Measurements from ENCODE around the gene CD2AP.
"Not testable (repeated sequence)": the region's sequence is repeated elsewhere in the genome, so short reads cannot be mapped to it uniquely, and the experiment has no call there.

The CD2AP gene

GRCh38 chr6:47633141-47633540, 155.6 kb downstream of the CD2AP start:
- DNase-seq (ENCODE audit: low read depth) = no peak

DNA sequence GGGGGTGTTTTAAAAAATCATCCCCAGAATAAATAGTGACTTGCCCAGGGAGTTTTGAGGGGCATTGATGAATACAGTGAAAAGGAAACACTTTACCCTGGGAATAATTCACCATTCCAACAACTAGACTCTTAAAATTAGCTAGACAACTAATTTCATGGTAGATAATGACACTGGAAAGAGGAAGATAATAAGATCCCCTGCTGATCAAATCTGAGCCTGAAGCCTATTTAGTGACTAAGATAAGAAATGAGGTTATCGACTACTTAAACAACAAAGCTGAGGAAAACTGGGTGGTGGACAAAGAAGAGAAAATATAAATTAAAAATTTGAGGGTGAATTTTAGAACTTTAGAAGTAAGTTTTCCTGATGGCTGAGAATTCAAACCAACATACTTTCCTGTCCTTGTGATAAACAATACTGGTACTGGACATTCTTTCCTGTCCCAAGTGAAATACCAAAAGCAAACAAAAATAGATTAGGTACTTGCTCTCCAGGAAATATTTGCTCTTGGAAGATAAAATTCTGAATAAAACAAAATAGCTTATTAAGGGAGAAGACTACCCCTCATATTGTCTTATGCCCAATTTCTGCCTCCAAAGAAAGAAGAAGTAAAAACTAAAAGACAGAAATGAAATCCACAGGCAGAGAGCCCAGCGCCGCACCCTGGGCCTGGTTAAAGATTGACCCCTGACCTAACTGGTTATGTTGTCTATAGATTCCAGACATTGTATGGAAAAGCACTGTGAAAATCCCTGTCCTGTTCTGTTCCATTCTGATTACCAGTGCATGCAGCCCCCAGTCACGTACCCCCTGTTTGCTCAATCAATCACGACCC, 156.8 kb downstream of the CD2AP start:
- no peak for DNase-seq (ENCODE audit: low read depth)

GRCh38 chr6:47646689-47647088, 169.1 kb downstream of the CD2AP start:
- DNase-seq (ENCODE audit: low read depth) = no peak

GRCh38 chr6:47647188-47647587, 169.6 kb downstream of the CD2AP start:
- DNase-seq (ENCODE audit: low read depth) = no peak

DNA sequence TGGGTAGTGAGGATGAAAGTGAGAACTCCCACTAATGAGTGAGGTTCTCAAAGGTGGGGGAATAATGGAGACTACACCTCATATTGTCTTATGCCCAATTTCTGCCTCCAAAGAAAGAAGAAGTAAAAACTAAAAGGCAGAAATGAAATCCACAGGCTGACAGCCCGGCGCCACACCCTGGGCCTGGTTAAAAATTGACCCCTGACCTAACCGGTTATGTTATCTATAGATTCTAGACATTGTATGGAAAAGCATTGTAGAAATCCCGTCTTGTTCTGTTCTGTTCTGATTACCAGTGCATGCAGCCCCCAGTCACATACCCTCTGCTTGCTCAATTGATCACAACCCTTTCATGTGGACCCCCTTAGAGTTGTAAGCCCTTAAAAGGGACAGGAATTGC, 170.0 kb downstream of the CD2AP start:
- not testable (repeated sequence) for DNase-seq (ENCODE audit: low read depth)

- DNase-seq (ENCODE audit: low read depth) = no peak
Measured at GRCh38 chr6:47648031-47648430, 170.4 kb downstream of the CD2AP start.

DNA sequence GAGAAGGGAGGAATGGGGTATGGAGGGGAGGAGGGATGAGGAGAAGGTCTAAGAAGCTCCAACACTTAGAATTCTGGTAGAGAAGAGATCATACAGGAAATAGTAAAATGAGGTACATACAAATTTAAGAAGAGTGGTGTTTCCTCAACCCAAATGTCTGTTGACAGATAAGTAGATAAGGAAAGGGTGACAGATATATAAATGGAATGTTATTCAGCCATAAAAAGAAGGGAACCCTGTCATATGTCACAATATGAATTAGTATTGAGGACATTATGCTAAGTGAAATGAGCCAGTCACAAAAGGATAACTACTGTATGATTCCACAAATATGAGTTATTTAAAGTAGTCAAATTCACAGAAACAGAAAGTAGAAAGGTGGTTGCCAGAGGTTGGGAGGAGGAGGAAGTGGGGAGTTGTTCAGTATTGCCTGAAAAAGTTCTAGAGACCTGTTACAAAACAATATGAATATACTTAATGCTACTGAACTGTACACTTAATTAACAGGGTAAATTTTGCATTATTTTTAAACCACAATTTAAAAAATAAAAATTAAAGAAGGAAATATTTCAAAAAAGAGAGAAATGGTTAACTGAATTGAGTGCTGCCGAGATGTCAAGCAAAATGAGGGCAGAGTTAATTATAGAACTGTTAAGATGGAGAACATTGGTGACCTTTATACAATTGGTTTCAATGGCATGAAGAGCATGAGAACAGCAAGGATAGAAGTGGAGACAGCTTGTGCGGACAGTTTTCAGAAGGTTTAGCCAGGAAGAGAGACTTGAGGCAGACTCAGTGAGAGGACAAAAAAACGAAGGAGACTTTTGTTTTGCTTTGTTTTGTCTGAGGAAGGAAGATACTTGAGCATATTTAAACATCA, 173.2 kb downstream of the CD2AP start:
- DNase-seq (ENCODE audit: low read depth) = no peak

DNA sequence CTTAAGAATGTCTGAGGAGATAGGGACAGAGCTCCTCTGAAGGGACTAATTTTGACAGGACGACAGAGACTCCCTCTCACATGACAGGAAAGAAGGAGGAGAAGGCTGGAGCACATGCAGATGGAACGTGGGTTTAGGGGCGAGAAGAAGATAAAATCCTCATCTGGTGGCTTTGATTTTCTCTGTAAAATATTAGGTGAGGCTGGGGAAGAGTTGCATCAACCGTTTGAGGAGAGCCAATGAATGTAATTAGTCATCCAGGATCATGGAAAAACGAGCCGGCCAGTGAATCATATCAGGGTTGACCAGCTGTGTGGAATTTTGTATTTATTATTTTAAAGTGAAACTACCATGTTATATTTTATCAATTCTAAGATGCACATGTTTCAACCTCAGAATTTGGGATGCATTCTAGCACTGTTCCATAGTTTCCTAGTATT, 173.9 kb downstream of the CD2AP start:
- no peak for DNase-seq (ENCODE audit: low read depth)

GRCh38 chr6:47653706-47654105, 176.1 kb downstream of the CD2AP start:
- no peak for DNase-seq (ENCODE audit: low read depth)

GRCh38 chr6:47654255-47654654, 176.7 kb downstream of the CD2AP start:
- no peak for DNase-seq (ENCODE audit: low read depth)

- no peak for DNase-seq (ENCODE audit: low read depth)
Measured at GRCh38 chr6:47655719-47656595, 178.4 kb downstream of the CD2AP start.

DNA sequence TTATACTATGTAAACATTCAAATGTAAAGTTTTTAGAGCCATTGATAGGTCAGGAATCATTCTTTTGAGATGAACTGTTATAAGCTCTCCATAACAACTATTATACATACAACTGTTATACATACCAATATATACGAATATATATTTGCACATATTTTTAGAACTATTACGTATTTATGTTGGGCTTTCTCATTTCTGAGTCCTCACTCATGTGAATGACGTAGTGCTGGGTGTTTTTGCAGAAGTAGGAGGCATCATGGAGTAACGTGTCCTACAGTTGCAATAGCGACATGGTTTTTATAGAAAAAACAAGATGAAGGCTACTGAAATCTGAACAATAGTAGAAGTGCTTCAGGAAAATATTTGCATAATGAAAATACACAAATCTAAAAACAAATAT, 184.4 kb downstream of the CD2AP start:
- DNase-seq (ENCODE audit: low read depth) = no peak

- no peak for DNase-seq (ENCODE audit: low read depth)
Measured at GRCh38 chr6:47663462-47664216, 186.1 kb downstream of the CD2AP start.

GRCh38 chr6:47665112-47665511, 187.5 kb downstream of the CD2AP start:
- no peak for DNase-seq (ENCODE audit: low read depth)

- DNase-seq (ENCODE audit: low read depth) = no peak
Measured at GRCh38 chr6:47669684-47670513, 192.3 kb downstream of the CD2AP start.

DNA sequence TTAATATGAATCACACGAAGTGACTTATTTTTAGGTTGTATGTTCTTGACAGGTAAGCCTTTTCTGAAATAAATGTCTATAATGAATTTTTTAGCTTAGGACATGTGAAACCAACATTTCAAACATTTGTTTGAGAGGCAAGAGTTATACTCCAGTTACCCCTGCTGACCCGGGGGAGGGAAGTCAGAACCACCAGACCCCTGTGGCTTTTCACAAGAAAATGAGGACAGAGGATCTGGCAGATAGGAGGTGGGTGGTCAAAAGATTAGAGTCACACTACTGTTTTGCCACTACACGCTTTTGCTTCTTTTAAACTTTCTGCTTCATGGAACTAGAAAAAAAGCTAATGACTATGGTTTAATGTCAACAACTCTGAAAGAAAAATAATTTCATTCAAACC, 193.3 kb downstream of the CD2AP start:
- no peak for DNase-seq (ENCODE audit: low read depth)

GRCh38 chr6:47671777-47672176, 194.2 kb downstream of the CD2AP start:
- no peak for DNase-seq (ENCODE audit: low read depth)

GRCh38 chr6:47672816-47673215, 195.2 kb downstream of the CD2AP start:
- no peak for DNase-seq (ENCODE audit: low read depth)

GRCh38 chr6:47674673-47675072, 197.1 kb downstream of the CD2AP start:
- no peak for DNase-seq (ENCODE audit: low read depth)
